Suprapubic skin (tissue), 4 donors: ENCODE measurements around the gene RBM33.

Experiments
- CTCF ChIP-seq, 2 donors: fragments of 200-600 bp in 1 of 2; fragments of 450-650 bp in 1 of 2; sonication (generic) in 1 of 2; IDR thresholded peaks; one replicate each; pipeline ENCODE4 v1.5.1; 2016 to 2019; ENCODE audit warnings: antibody characterized with exemption in 2 of 2, mild to moderate bottlenecking in 1 of 2, moderate library complexity in 1 of 2
- EP300 ChIP-seq: sonication (generic); formaldehyde crosslinking; IDR thresholded peaks from one replicate; pipeline ENCODE4 v1.6.1; 2017; ENCODE audit warnings: antibody characterized with exemption
- POLR2A ChIP-seq, 2 donors: fragments of 450-650 bp; IDR thresholded peaks; one replicate each; pipeline ENCODE4 v1.6.1; 2017; ENCODE audit warnings: antibody characterized with exemption in 2 of 2, mild to moderate bottlenecking in 2 of 2, moderate library complexity in 2 of 2
- POLR2AphosphoS5 ChIP-seq, 3 donors: sonication (generic); formaldehyde crosslinking; IDR thresholded peaks; one replicate each; pipeline ENCODE4 v1.6.1; 2017; ENCODE audit warnings: antibody characterized with exemption in 3 of 3

- TF ChIP-seq POLR2A (IDR thresholded peaks at IDR 0.05) (no peak), CTCF (IDR thresholded peaks at IDR 0.05) (no peak), POLR2AphosphoS5 (IDR thresholded peaks at IDR 0.05) (no peak), EP300 (no peak)
Observed at GRCh38 chr7:155814316-155815276, 170.1 kb downstream of the RBM33 start.
